GM20000 (cell line): ENCODE results near the gene SPAAR.

Source experiments
- DNase-seq: peaks from one replicate; pipeline ENCODE4 v3.0.0; 2012; ENCODE audit warnings: low spot score
- TF ChIP-seq, protein P1 (sequence below): IDR thresholded peaks from 2 replicates; pipeline ENCODE4 v1.5.1; 2012; ENCODE audit warnings: mild to moderate bottlenecking, control low read depth; ENCODE audit errors: extremely low read depth, missing control alignments

Gene SPAAR

DNA sequence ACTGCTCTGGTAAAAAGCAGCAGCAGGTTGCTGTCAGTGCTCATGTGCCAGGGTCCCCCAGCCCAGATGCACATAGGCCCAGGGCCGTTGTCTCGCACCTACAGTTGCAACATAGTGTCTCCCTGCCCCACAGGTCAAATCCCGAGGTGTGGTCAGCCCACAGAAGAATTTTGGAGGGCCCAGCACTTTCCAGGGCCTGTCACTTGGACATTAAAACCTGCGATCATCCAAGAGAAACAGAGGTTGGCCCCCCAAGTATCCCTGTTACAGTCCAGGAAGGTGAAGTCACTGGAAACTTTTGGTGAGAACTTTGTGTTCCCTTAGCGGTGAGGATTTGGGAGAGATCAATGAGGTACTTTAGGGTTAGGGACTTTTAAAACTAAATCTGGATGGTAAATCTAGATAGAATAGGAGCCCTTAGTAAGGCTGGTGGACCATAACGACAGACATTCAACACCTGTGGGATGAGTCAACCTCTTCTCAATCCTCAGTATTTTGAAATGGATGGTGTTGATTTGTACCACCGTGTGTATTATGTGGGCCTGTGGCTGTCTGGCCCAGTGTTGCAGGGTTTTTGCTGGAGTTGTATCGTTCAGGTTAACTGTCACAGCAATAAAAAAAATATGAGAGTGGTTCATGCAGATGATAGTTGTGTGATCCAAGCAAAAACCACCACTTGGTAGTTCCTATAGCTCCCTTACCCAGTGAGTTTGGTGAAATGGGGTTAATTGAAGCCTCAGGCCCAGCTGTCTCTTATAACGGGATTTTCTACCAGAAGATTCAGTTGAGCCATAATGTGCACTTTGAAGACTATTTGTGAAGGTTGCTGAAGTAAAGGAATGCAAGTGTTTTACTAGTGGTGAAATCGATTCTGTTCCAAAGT lies 29.4 kb downstream of the SPAAR start:
- TF ChIP-seq, protein P1, sequence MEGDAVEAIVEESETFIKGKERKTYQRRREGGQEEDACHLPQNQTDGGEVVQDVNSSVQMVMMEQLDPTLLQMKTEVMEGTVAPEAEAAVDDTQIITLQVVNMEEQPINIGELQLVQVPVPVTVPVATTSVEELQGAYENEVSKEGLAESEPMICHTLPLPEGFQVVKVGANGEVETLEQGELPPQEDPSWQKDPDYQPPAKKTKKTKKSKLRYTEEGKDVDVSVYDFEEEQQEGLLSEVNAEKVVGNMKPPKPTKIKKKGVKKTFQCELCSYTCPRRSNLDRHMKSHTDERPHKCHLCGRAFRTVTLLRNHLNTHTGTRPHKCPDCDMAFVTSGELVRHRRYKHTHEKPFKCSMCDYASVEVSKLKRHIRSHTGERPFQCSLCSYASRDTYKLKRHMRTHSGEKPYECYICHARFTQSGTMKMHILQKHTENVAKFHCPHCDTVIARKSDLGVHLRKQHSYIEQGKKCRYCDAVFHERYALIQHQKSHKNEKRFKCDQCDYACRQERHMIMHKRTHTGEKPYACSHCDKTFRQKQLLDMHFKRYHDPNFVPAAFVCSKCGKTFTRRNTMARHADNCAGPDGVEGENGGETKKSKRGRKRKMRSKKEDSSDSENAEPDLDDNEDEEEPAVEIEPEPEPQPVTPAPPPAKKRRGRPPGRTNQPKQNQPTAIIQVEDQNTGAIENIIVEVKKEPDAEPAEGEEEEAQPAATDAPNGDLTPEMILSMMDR, result no peak
- no peak for DNase-seq

DNA sequence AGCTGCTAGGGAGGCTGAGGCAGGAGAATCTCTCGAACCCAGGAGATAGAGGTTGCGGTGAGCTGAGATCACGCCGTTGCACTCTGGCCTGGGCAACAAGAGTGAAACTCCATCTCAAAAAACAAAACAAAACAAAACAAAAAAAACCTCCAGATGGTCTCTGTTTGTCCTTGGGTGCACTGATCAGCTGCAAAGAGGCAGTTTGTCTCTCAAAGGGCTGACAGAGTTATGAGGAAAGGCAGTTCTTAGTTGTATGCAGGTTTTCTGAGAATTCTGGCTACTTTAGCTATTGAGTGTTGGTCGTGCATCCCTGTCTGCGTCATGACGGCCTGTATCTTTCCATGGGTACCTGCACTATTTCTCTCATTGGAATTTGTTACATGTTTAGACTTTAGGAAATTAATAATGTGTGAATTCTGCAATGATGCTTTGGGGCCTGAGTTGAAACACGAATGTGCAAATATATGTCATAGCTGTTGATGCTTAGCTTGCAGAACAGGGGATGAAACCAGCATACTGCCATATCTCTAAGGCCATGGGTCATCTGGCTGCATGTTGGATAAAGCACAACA lies 30.5 kb downstream of the SPAAR start:
- TF ChIP-seq, protein P1, result no peak
- no peak for DNase-seq

DNA sequence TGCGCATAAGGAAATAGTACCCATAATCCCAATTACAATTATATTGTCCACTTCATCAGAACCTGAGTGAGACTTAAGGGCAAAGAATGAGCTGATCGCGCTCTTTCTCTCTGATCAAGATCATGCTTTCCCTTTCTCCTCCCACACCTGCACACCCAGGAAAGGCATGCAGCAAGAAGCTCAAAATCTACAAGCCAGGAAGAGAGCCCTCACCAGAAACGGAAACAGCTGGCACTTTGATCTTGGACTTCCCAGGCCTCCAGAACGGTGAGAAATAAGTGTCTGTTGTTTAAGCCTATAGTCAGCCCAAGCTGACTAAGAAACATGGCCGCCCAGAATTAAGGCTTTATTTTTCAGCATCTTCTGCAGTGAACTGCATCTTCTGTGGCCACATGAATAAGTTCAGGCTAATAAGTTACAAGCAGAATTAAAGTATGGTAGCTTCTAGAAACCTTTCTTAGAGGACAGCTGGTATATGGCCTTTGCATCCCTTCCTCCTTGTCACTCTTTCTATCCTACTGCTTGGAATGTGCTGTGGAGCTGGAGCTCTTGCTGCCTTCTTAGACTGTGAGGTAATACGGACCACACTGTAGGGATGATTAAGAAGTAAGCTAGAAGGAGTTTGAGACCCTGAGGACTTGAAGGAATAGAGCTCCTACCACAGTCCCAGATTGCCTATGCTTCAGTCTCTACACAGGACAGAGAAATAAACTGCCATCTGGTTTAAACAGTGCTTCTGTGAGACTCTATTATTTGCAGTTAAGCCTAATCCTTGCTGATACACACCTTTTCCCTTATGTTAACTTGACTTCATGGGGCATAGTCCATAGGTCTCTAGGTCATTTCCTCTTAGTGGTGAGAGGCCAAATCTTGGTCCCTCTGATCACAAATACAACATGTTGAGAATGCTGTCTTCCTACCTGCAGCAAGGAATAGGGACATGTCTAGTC lies 31.4 kb downstream of the SPAAR start:
- TF ChIP-seq, protein P1, result no peak
- no peak for DNase-seq

DNA sequence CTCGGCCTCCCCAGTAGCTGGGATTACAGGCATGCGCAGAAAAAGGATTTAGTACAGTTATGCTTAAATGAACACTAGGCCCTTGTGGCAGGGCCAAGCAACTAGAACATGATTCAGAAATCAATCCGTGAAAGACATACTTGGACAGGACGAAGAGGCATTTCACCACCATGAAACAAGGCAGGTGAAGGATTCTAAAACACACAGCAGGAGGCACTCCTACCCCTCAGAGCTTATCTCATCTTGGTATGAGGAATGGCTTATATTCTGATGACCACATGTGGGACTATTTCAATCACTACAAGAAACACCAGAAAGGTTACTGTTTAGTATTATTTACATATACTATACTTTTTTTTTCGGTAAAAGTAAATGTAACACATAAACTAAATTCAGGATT lies 33.0 kb downstream of the SPAAR start:
- no peak for DNase-seq
- TF ChIP-seq, protein P1, result no peak

DNA sequence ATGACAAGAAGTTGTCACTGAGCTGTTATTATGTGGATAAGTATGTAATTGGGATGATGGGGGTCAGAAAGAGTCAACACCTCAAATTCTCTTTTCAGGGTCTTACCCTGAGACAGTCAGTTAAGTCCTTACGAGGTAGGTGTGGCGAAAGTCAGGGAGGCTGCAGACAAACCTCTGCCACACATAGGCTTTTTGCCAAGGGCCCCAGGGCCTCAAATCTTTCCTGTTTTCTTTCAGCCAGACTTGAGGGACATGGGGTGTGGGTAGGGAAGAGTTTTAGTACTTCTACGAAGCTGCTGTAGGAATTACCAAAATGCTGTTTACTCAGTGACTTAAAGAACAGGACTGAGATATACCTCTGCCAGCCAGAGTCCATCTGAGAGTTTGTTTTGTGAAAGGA lies 34.9 kb downstream of the SPAAR start:
- DNase-seq, result no peak
- TF ChIP-seq, protein P1, result no peak

DNA sequence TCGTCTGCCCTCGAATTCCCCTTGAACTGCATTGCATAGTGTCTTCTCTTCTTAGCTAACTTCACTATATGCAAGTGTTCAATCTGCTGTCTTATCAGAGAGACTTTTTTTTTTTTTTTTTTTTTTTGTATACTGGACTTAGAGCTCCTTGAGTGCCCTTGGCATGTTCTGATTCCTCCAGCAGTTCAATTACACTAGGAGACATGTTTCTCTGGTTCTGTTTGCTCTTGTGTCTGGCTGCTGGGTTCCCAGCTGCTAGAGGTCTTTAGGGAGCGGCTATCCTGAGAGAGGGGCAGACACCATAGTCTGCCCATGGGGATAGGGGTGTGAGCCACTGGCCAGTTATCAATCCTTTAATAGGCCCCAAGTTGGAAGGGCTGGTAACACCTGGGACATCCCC lies 35.6 kb downstream of the SPAAR start:
- TF ChIP-seq, protein P1, result no peak
- DNase-seq, result no peak
